Right ventricle myocardium superior (tissue), 1 donor: ENCODE results near the gene FAAH. TPM values are rescaled to one million over a fixed set of nuclear protein-coding genes. Genes with fewer than 3 reads are reported as not detected.

ENCODE experiments used
- ATAC-seq: fragments of 200-7000 bp; cut with Tn5 transposase; one replicate; pipeline ENCODE4 v1.9.1; 2020; ENCODE audit warnings: mild to moderate bottlenecking; ENCODE audit not compliant: poor library complexity
- DNase-seq: peaks from one replicate; pipeline ENCODE4 v3.0.0-alpha.2; 2020
- intact Hi-C: fragments of 100-400 bp; cut with DNase I; formaldehyde crosslinking; loops from one replicate; pipeline ENCODE4 v1.11.2; 2022
- total RNA-seq: library from RNA; stranded (reverse); fragmentation: NEBNext Ultra II Directional; extraction: Animal tissue kit (Norgen Biotek cat#: 25700); gene quantifications from one replicate; pipeline ENCODE4 v1.2.1, GENCODE V29; 2021
- donor health status: DM: no; HTN: yes; CAD: no; lungs with severe emphysema.

FAAH gene
- total RNA-seq, 1 donor from 2014 or later, result 4.8 TPM

GRCh38 chr1:46396441-46397398 lies 2.6 kb downstream of the FAAH start:
- intact Hi-C loops, result no loop called here
- no peak for DNase-seq
- no peak for ATAC-seq

GRCh38 chr1:46399307-46399706 lies 5.2 kb downstream of the FAAH start:
- ATAC-seq, result peak; percentile 9
- intact Hi-C loops, result no loop called here
- no peak for DNase-seq

- DNase-seq (no peak), ATAC-seq (no peak)
- intact Hi-C loops, result no loop called here
Measured at GRCh38 chr1:46400421-46400820, 6.3 kb downstream of the FAAH start.

- ATAC-seq, result no peak
- intact Hi-C loops, result no loop called here
- no peak for DNase-seq
Measured at GRCh38 chr1:46401154-46401913, 7.2 kb downstream of the FAAH start.

- intact Hi-C loops, result no loop called here
- ATAC-seq, result peak; percentile 65
- peak; percentile 65 for DNase-seq
Measured at GRCh38 chr1:46401964-46402626, 8.0 kb downstream of the FAAH start.

- intact Hi-C loops, result no loop called here
- DNase-seq (no peak), ATAC-seq (no peak)
Measured at GRCh38 chr1:46403916-46404315, 9.8 kb downstream of the FAAH start.

GRCh38 chr1:46404482-46405196 lies 10.5 kb downstream of the FAAH start:
- intact Hi-C loops, result loop anchor here (5.0 kb wide), 1 partner anchor 123 kb away; no protein-coding TSS in a partner anchor
- ATAC-seq, result no peak
- no peak for DNase-seq

- intact Hi-C loops, result loop anchor here (5.0 kb wide), 1 partner anchor 122 kb away; no protein-coding TSS in a partner anchor
- no peak for ATAC-seq
- DNase-seq, result no peak
Measured at GRCh38 chr1:46405197-46405555, 11.1 kb downstream of the FAAH start.

GRCh38 chr1:46405724-46406123 lies 11.6 kb downstream of the FAAH start:
- intact Hi-C loops, result loop anchor here (5.0 kb wide), 1 partner anchor 122 kb away; no protein-coding TSS in a partner anchor
- no peak for DNase-seq
- ATAC-seq, result no peak

GRCh38 chr1:46406881-46407608 lies 12.9 kb downstream of the FAAH start:
- ATAC-seq (no peak), DNase-seq (no peak)
- intact Hi-C loops, result loop anchor here (5.0 kb wide), 1 partner anchor 120 kb away; no protein-coding TSS in a partner anchor

- DNase-seq, result no peak
- ATAC-seq, result no peak
- intact Hi-C loops, result loop anchor here (5.0 kb wide), 1 partner anchor 120 kb away; no protein-coding TSS in a partner anchor
Measured at GRCh38 chr1:46407636-46408035, 13.5 kb downstream of the FAAH start.

- intact Hi-C loops, result loop anchor here (5.0 kb wide), 1 partner anchor 119 kb away; no protein-coding TSS in a partner anchor
- ATAC-seq (no peak), DNase-seq (no peak)
Measured at GRCh38 chr1:46408356-46409062, 14.4 kb downstream of the FAAH start.

GRCh38 chr1:46409063-46409372 lies 14.9 kb downstream of the FAAH start:
- no peak for ATAC-seq
- DNase-seq, result no peak
- intact Hi-C loops, result loop anchor here (5.0 kb wide), 1 partner anchor 118 kb away; no protein-coding TSS in a partner anchor

- DNase-seq (no peak), ATAC-seq (no peak)
- intact Hi-C loops, result no loop called here
Measured at GRCh38 chr1:46410156-46411009, 16.3 kb downstream of the FAAH start.

- ATAC-seq (no peak), DNase-seq (no peak)
- intact Hi-C loops, result no loop called here
Measured at GRCh38 chr1:46411010-46411405, 16.9 kb downstream of the FAAH start.

GRCh38 chr1:46411601-46412341 lies 17.7 kb downstream of the FAAH start:
- peak; percentile 29 for DNase-seq
- no peak for ATAC-seq
- intact Hi-C loops, result no loop called here
